Measurements from ENCODE around the gene PAK4.
A peak's percentile ranks its signal among the peaks of the same experiment; 100 is the strongest.

DNA sequence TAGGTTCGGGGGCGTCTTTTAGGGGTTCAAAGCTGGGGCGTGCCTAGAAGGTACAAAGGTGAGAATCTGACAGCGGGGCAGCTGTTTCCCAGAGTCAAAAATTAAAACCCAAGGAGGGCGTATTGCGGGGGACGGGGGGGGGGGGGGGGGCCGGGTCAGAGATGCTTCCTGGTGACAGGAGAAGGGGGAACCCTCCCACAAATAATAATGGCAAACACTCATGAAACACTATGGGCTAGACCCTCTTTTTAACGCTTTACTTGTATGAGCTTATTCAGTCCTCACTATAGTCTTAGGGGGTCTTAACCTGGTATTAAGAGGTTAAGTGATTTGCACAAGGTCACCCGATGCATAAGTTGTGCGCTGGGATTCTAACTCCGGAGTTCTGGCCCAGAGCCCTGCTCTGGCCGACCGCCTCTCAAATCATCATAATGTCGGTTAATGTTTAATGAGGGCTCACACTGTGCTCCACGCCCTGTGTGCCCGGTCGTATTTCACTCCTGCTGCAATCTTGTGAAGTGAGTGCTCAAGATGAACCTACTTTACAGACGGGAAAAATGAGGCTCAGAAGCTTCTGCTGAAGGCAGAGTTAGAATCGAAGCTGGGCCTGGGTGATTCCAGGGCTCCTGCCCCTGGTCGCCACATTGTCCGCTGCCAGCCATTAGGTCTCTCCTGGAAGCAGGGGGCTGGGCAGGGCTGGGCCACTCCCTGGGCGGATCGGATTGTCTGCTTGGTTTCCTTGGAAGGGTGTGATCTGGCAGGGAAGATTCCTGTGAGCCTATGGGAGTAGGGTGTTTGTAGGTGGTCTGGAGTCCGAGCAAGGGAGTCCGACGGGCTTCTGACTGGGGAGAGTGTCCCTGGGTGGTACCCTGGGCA is 964 bp downstream of the PAK4 start:
- TF ChIP-seq, protein P1, sequence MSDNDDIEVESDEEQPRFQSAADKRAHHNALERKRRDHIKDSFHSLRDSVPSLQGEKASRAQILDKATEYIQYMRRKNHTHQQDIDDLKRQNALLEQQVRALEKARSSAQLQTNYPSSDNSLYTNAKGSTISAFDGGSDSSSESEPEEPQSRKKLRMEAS (IDR thresholded peaks at IDR 0.05): no peak
- TF ChIP-seq EP300 (IDR thresholded peaks at IDR 0.05; ENCODE audit: borderline replicate concordance) (no peak), FOXM1 (IDR thresholded peaks at IDR 0.05; ENCODE audit: borderline replicate concordance, low read depth) (no peak), REST (IDR thresholded peaks at IDR 0.05; ENCODE audit: low read depth) (no peak), TAF1 (IDR thresholded peaks at IDR 0.05; ENCODE audit: low read depth) (no peak), YY1 (IDR thresholded peaks at IDR 0.05; ENCODE audit: low read depth) (no peak), NFIC (IDR thresholded peaks at IDR 0.05) (peak; percentile 83), CREB1 (IDR thresholded peaks at IDR 0.05; ENCODE audit: low read depth) (no peak), RAD21 (IDR thresholded peaks at IDR 0.05; ENCODE audit: low read depth) (no peak)
